Activated CD8-positive, alpha-beta T cell treated with anti-CD3 and anti-CD28 coated beads for 36 hours (primary cell): Measurements from ENCODE around the gene PPFIBP1. TPM values are rescaled to one million over a fixed set of nuclear protein-coding genes. Genes with fewer than 3 reads are reported as not detected.

Experiments
- ATAC-seq: fragments of 200-7000 bp; cut with Tn5 transposase; one replicate; pipeline ENCODE4 v1.10.0; 2021; ENCODE audit warnings: mild to moderate bottlenecking, moderate library complexity
- CTCF ChIA-PET: fragments of 350-600 bp; sonication (Branson Sonifier 250); formaldehyde crosslinking; loops from one replicate; lab custom pipeline; 2021; ENCODE audit warnings: antibody characterized with exemption; lab: Charles Lee
- POLR2A ChIA-PET: fragments of 350-600 bp; sonication (Branson Sonifier 250); formaldehyde crosslinking; loops from one replicate; lab custom pipeline; 2021; ENCODE audit warnings: antibody characterized with exemption; lab: Charles Lee
- DNase-seq: peaks from one replicate; pipeline ENCODE4 v3.0.0-alpha.2; 2020
- H3K27ac Mint-ChIP-seq: one replicate; pipeline ENCODE4 v1.8.0; 2021; ENCODE audit warnings: mild to moderate bottlenecking, mixed read lengths
- H3K27me3 Mint-ChIP-seq: one replicate; pipeline ENCODE4 v1.8.0; 2021; ENCODE audit warnings: mixed read lengths
- H3K36me3 Mint-ChIP-seq: one replicate; pipeline ENCODE4 v1.8.0; 2021; ENCODE audit warnings: low read depth, mixed read lengths
- H3K4me1 Mint-ChIP-seq: one replicate; pipeline ENCODE4 v1.8.0; 2021; ENCODE audit warnings: low read depth, mixed read lengths
- H3K4me3 Mint-ChIP-seq: one replicate; pipeline ENCODE4 v1.8.0; 2021; ENCODE audit warnings: mild to moderate bottlenecking, moderate library complexity, mixed read lengths
- H3K9me3 Mint-ChIP-seq: one replicate; pipeline ENCODE4 v1.8.0; 2021; ENCODE audit warnings: mixed read lengths
- intact Hi-C: fragments of 100-400 bp; cut with micrococcal nuclease; formaldehyde crosslinking; loops from one replicate; pipeline ENCODE4 v1.10.0; 2022
- total RNA-seq, 2 experiments: library from RNA; stranded (reverse); gene quantifications; one replicate each; pipeline ENCODE4 v1.2.3, GENCODE V29; 2021
- TF ChIP-seq, protein P1 (sequence below): fragments of 200-600 bp; IDR thresholded peaks from one replicate; pipeline ENCODE4 v1.8.0; 2022; ENCODE audit warnings: antibody characterized with exemption, mild to moderate bottlenecking

Gene PPFIBP1
- total RNA-seq, 2 experiments from 2014 or later: 6.6 to 8.8 TPM

DNA sequence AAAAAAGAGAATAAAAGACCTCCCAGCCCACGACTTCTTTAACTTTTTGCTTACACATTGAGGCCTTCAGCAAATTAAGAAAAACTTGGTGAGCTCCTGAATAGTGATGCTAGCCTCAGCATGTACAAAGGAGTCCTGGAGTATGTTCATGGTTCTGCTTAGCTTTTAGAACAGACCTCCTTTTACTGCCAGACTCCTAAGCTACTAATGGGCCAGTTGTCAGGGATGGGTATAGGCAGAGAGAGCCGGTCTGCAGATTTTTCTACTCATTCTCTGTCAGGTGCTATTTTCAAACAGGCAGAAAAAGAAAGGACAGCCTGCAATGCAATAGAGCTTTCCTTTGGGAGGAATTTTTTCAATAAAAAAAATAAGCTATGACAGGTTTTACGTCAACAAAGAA lies 90.4 kb downstream of the PPFIBP1 start:
- Mint-ChIP-seq H3K4me1 (peaks cover 11% of the 10 kb centered on the region), H3K27ac (no peak overlapping the region), H3K9me3 (no peaks in the 10 kb centered on the region), H3K27me3 (no peaks in the 10 kb centered on the region), H3K4me3 (no peak overlapping the region), H3K36me3 (no peaks in the 10 kb centered on the region)
- ChIA-PET POLR2A (interaction anchor here (0.7 kb wide), 1 partner anchor 161 kb away, joined by 3 read pairs; no protein-coding TSS in a partner anchor), CTCF (interaction anchor here (1.2 kb wide), 1 partner anchor 21 kb away, joined by 5 read pairs; no protein-coding TSS in a partner anchor)
- DNase-seq (no peak), ATAC-seq (no peak)
- intact Hi-C loops: no loop called here
- TF ChIP-seq, protein P1, sequence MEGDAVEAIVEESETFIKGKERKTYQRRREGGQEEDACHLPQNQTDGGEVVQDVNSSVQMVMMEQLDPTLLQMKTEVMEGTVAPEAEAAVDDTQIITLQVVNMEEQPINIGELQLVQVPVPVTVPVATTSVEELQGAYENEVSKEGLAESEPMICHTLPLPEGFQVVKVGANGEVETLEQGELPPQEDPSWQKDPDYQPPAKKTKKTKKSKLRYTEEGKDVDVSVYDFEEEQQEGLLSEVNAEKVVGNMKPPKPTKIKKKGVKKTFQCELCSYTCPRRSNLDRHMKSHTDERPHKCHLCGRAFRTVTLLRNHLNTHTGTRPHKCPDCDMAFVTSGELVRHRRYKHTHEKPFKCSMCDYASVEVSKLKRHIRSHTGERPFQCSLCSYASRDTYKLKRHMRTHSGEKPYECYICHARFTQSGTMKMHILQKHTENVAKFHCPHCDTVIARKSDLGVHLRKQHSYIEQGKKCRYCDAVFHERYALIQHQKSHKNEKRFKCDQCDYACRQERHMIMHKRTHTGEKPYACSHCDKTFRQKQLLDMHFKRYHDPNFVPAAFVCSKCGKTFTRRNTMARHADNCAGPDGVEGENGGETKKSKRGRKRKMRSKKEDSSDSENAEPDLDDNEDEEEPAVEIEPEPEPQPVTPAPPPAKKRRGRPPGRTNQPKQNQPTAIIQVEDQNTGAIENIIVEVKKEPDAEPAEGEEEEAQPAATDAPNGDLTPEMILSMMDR: no peak

DNA sequence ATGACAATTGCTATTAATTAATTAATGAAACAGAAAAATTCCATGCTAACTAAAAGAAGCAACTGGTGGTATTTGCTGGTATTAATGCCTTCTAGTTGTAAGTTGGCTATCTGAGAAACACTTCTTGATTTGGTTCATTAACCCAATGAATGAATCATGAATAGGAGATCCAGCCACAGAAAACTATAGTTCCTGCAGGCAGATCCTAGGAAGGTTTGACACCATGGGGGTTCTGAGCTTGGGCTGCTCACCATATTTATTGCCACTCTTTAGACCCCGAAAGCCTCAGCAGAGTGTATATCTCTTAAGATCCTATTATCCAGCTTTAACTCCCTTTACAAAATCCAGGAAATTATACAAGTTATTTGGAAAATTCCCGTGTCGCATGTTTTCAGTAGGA lies 90.9 kb downstream of the PPFIBP1 start:
- CTCF ChIA-PET: no interaction called here
- Mint-ChIP-seq H3K27me3 (no peaks in the 10 kb centered on the region), H3K9me3 (no peaks in the 10 kb centered on the region)

DNA sequence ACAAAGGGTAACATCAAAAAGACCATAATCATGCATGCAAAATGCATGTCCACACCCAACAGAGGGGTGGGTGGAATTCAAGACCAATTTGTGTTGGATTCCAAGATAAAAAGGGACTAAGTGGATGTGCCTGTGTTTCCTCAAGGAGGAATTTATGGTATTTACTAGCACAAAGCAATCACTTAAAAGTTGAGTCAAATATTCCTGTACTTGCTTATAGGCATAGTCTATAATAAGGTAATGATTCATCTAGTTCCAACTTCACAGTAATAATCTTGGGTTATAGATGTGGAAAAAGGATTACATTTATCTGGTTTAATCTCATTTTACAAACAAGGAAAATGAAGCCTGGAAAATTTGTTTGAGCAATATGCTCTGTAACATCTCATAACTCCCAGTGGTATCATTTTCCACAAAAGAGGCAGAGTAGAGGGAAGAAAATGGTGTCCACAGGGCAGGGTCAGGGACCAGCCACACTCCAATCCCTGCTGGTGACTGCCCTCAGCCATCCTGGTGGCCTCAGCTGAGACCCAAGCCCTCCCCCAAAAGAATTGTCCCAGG lies 91.4 kb downstream of the PPFIBP1 start:
- ATAC-seq: no peak
- intact Hi-C loops: no loop called here
- H3K27me3 Mint-ChIP-seq: no peaks in the 10 kb centered on the region

More for the DNA sequence above, 90.9 kb downstream of the PPFIBP1 start:
- TF ChIP-seq, protein P1: no peak
- POLR2A ChIA-PET: interaction anchor here (0.7 kb wide), 1 partner anchor 161 kb away, joined by 3 read pairs; no protein-coding TSS in a partner anchor
- DNase-seq (no peak), ATAC-seq (no peak)
- Mint-ChIP-seq H3K27ac (no peak overlapping the region), H3K36me3 (no peaks in the 10 kb centered on the region), H3K4me3 (no peak overlapping the region), H3K4me1 (peaks cover 14% of the 10 kb centered on the region)
- intact Hi-C loops: no loop called here

DNA sequence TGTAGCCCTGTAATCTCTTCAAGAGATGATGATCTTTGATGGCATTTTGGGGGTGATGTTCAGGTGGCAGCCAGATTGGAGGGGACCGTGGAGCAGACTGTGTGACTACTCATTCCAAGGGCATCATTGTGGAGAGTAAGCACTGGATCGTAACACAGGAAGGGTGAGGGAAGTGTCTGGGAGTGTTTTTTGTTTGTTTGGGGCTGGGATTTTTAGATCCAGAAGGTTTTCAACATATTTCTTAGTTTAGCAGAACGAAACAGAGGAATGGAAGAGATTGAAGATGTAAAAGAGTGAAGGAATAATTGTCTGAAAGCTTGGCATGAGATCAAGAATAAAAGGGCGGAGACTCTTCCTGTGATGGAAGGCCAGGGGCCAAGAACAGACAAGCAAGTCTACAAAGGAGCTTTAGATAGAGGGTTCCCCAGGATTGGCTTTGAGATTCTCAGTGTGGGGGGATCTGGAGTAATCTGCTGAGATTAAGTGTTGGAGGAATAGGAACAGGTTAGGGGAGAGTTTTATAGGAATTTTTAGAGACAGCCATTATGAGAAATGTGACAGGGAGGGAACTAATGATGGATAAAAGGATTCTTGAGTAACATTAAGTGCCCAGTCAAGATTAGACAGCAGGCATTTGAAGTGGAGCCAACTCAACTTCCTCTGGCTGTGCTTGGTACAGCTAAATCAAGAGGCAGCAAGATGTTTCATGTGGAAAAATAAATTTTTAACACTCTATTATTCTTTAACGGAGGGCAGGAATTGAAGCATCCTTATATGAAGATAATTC lies 92.5 kb downstream of the PPFIBP1 start:
- Mint-ChIP-seq H3K36me3 (no peaks in the 10 kb centered on the region), H3K27me3 (no peaks in the 10 kb centered on the region), H3K27ac (no peak overlapping the region), H3K9me3 (no peaks in the 10 kb centered on the region), H3K4me3 (no peak overlapping the region), H3K4me1 (peaks cover 18% of the 10 kb centered on the region)
- POLR2A ChIA-PET: no interaction called here
- TF ChIP-seq, protein P1: no peak
- intact Hi-C loops: no loop called here
- ATAC-seq (no peak), DNase-seq (no peak)
- CTCF ChIA-PET: no interaction called here

More for the DNA sequence above, 91.4 kb downstream of the PPFIBP1 start:
- no peak overlapping the region for H3K4me3 Mint-ChIP-seq
- no peak for DNase-seq
- H3K9me3 Mint-ChIP-seq: no peaks in the 10 kb centered on the region
- CTCF ChIA-PET: no interaction called here
- no peak overlapping the region for H3K27ac Mint-ChIP-seq
- TF ChIP-seq, protein P1: no peak
- no peaks in the 10 kb centered on the region for H3K36me3 Mint-ChIP-seq
- POLR2A ChIA-PET: interaction anchor here (0.7 kb wide), 1 partner anchor 162 kb away, joined by 3 read pairs; no protein-coding TSS in a partner anchor
- H3K4me1 Mint-ChIP-seq: peaks cover 18% of the 10 kb centered on the region

DNA sequence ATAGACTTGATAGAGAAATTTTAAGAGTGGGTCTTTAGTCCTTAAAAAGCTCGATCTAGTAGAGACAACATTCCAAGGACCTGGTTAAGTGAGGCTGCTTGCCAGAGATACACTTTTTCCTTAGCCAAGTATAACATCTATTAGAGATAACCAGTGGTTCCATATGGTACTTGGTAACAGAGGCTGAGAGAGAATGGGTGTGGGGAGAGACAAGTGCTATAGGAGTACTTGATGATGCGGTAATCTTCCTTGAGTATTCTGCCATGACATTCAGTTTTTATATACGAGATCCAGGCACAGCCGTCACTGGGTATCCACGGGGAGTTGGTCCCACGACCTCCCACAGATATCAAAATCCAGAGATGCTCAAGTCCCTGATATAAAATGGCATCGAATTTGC lies 94.8 kb downstream of the PPFIBP1 start:
- ATAC-seq (no peak), DNase-seq (no peak)
- CTCF ChIA-PET: no interaction called here
- Mint-ChIP-seq H3K9me3 (no peaks in the 10 kb centered on the region), H3K4me3 (no peak overlapping the region), H3K27me3 (no peaks in the 10 kb centered on the region), H3K36me3 (no peaks in the 10 kb centered on the region), H3K27ac (peak overlapping the region; percentile 43), H3K4me1 (peaks cover 18% of the 10 kb centered on the region)
- intact Hi-C loops: no loop called here
- POLR2A ChIA-PET: no interaction called here
- TF ChIP-seq, protein P1: no peak
